ENCODE measurements around the gene KCNH2.

The KCNH2 gene

DNA sequence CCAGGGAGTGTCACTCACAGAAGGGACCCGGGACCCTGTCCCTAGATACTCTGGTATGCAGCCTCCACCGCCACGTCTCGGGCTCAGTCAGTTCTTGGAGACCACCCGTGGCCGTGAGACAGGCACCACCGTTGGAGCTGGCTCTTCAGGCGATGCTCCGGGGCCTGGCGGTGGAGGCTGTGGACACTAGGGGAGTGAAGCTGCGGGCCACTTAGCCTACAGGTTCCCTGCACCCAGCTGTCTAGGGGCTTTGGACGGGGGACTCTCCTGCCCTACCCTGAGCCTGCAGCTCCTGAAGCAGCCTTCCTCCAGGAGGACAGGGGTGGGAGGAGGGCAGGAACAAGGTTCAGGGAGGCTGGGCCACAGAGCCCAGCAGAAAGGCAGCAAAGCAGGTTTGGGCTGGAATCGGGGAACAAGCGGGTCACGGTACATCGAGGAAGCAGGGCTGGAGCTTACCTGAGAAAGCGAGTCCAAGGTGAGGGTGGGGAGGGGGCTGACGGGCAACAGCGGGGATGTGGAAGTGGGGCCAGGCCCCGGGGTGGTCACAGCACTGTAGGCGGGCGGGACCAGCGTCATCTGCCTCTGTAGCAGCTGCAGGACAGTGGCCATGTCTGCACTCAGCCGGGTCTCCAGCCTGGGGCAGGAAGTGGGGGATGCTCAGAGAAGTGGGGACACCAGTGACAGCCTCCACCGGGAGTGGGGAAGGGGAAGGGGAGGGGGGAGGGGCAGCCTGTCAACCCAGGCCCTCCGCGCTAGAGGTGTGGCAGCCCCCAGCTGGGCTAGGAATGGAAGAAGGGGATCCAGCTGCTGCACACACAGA is 31.5 kb downstream of the KCNH2 start:
- no peak for DNase-seq

- no peak for DNase-seq
These were observed 32.2 kb downstream of the KCNH2 start for GRCh38 chr7:150945853-150946420.

DNA sequence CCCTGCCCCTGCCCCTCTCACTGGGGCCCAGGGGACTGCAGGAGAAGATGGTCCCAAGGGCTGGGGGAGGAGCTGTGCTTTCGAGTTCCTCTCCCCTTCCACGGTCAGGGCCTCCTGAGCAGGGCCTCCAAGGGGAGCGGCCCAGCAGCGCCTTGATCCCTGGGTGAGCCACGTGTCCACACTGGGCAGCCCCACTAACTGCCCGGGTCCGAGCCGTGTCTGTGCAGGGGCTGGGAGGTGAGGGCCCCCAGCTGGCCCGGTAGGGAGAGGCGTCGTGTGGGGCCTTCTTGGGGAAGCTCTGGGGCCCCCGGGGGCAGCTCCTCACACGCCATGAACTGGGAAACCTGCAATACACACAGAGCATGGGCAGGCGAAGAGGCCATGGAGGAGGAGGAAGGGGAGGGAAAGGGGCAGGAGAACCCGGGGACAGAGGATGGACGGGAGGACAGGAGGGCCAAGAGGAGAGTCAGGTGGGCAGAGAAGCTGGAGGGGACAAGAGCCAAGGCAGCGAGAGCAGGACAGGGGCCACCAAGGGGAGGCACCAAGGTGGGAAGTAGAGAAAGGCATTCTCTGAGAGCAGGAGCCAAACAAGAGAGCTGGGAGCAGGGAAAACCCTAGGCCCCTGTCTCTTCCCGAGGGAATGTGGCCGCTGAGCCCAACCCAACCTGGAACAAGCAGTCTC is 32.8 kb downstream of the KCNH2 start:
- no peak for DNase-seq

DNA sequence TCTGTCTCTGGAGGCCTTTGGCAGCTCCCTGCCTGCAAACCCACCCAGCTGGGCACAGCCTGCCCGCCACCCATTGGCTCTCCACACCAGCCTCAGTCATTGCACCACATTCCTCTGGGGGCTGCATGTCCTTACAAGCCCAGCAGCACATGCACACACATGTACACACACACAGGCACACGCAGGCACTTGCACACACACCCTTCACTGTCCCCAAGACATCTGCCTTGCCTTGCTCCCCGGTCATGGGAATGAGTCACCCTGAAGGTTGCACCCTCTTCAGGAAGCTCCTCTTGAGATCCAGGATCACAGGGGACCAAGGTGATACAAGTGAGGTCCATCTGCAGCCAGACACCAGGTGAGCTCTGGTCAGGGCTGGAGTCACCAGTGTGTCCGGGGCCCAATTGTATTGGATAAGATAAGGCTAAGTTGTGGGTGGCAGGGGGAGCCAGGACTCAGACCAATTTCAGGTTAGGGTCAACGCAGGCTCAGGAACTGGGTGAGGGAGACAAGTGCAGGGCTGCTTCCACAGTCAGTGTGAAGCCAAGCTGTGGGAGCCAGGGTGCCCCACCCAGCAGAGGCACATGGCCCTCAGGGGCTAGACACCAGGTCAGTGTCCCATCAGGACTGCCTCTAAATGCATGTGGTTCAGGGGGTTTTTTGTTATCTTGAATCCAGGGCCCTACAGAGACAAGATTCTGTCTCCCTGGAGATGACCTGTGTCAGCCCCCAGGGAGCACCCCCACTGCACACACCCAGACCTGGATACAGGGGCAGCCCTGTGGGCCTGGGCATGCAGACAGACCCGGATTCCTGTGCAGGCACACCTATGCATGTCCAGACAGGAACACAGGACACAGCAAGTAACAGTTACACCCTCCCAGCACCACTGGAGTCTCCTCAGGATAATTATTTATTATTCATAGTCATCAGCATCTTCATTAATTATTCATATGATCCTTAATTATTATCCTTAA is 33.8 kb downstream of the KCNH2 start:
- no peak for DNase-seq

- DNase-seq: no peak
These were observed 34.7 kb downstream of the KCNH2 start for GRCh38 chr7:150943453-150943814.

DNA sequence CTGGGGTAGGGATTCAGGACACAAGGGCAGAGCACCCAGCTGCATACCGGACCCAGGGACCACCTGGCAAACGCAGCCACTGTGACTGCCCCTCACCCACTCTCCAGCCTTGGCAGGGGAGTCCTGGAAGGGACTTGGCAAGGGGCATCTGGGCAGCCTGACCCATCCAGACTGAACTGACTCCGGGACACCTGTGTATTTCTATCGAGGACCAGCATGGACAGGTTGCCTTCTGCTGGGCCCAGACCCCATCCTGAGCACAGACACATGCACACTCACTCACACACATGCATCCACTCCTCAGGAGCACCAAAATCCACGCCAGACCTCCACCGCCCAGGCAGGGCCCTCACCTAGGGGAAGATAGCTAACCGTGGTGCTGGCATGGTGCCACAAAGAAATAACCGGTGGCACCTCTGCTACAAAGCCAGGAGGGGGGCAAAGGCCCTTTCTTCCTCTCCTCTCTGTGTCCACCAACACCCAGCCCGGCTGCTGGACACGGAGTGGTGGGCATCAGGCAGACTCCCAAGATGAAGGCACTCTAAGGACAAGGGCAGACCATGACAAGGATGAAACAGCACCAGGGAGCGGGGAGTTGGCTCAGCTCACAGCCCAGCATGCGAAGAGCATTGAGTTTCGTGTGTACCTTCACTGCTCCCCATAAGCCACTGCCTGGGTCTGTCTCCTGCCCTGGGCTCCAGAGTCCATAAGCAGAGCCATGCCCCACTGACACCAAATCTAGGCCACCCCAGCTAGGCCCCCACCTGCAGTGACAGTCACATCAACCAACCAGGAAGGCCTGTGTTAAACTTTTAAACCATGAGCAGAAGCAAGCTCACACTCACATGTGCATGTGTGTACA is 35.3 kb downstream of the KCNH2 start:
- DNase-seq: no peak

DNA sequence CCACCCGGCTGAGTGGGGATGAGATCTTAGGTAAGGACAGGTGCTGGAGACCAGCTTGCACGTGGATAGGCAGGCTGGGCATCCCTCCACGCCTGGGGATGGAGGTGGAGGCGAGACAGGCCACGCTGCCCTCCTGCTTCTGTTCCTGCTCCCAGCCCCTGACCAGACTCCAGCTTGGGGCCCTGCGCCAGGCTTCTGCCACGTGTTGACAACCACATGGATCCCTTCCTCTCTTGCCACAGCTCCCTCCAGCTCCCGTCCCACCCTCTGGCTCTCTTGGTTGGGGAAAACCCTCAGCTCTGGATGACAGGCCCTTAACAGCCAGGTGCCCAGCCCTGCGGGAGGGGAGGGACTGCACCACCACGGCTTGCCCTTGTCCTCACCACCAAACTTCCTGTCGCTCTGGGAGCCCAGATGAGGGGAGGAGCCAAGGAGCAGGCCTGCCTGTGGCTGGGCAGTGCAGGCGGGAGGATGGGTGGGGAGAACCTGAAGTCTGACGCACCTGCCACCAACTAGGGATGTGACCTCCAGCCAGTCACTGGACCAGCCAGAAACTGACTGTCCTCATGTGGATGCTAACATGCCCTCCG is 36.0 kb downstream of the KCNH2 start:
- no peak for DNase-seq

- no peak for DNase-seq
These were observed 36.6 kb downstream of the KCNH2 start for GRCh38 chr7:150941351-150942000.

DNA sequence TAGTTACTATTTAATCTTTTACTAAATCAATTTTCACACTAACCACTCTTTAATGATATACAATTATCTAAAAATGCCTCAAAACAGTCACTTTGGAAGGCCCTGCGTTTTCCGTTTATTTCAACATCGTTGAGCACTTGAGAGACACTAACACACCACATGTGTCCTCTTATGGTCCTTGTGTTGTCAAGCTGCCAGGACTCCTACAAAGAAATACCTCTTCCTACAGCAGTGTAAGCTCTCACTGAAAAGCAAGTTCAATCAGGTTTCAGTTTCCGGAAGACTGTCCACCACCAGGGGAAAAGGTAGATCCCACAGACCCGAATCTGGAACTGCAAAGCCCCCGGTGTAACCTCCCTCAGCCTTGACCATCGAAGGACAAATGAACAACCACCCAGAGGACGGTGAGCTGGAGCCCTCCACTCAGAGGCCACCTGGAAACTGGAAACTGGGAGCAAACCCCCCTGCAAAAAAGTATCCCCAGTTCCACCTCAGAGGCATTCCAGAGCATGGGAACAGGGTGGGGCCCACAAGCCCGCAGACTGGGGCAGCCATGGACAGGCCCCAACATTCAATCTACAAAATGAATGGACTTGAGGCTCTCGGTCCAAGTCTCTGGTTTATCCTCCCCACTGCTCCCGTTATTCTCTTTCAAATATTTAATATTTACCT is 37.6 kb downstream of the KCNH2 start:
- no peak for DNase-seq

- DNase-seq: no peak
These were observed 38.7 kb downstream of the KCNH2 start for GRCh38 chr7:150939466-150939865.

DNA sequence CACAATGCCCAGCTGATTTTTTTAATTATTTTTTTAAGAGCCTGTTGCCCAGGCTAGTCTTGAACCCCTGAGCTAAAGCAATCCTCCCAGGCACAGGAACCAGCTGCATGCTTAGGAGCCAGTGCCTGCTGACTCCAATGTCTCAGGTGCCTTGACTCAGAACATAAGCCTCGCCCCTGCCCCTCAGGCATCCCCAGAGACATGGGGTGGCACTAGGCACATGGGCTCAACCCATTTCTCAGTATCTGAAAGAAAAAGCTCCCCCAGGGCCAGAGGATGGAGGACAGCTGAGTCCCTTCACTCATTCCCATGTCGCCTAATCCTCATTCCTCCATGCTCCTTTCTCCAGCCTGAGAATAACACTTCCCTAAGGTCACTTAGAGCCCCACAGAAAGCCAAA is 39.1 kb downstream of the KCNH2 start:
- no peak for DNase-seq

- no peak for DNase-seq
These were observed 39.6 kb downstream of the KCNH2 start for GRCh38 chr7:150938566-150938965.

GRCh38 chr7:150937848-150938561 is 40.1 kb downstream of the KCNH2 start:
- no peak for DNase-seq

GRCh38 chr7:150936018-150936417 is 42.1 kb downstream of the KCNH2 start:
- no peak for DNase-seq

GRCh38 chr7:150935149-150935548 is 43.0 kb downstream of the KCNH2 start:
- DNase-seq: no peak

- DNase-seq: no peak
These were observed 43.9 kb downstream of the KCNH2 start for GRCh38 chr7:150934045-150934766.

GRCh38 chr7:150931199-150931869 is 46.8 kb downstream of the KCNH2 start:
- DNase-seq: no peak

- DNase-seq: no peak
These were observed 49.6 kb downstream of the KCNH2 start for GRCh38 chr7:150928541-150928940.

DNA sequence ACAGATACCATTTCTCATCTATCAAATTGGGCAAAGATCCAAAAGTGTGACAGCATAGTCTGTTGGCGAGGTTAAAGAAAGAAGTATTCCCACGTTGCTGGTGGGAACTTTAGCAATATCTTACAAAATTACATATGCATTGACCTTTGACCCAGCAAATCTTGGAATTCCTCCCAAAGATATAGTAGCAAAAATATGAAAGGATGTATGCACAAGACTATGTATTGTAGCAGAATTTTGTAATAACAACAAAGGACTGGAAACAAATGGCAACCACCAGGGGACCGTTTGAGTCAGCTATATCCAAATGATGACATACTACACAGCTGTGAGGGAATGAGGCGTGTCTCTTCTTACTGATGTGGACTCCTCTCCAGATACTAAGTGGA is 50.2 kb downstream of the KCNH2 start:
- no peak for DNase-seq
